Spleen (tissue), 11 donors: ENCODE results near the gene CCDC92. TPM values are rescaled to one million over a fixed set of nuclear protein-coding genes. Genes with fewer than 3 reads are reported as not detected.

Experiments
- DNase-seq: peaks from one replicate; pipeline ENCODE4 v3.0.0-alpha.2; 2020
- H3K27ac ChIP-seq, 8 donors: fragments of 200-600 bp; sonication (generic) in 7 of 8; 1 replicate in 4 of 8; 2 replicates in 4 of 8; pipeline versions ENCODE4 v1.5.0 to v1.8.0; 2016 to 2021; ENCODE audit warnings: inconsistent platforms in 4 of 8, mild to moderate bottlenecking in 4 of 8, moderate library complexity in 1 of 8
- H3K27me3 ChIP-seq, 7 donors: fragments of 200-600 bp; sonication (generic) in 6 of 7; replicated peaks in 1 of 7; 1 replicate in 4 of 7; 2 replicates in 3 of 7; pipeline versions ENCODE4 v1.5.0 to v1.8.0; 2016 to 2021; ENCODE audit warnings: inconsistent platforms in 3 of 7, mild to moderate bottlenecking in 1 of 7
- H3K36me3 ChIP-seq, 6 donors: fragments of 200-600 bp; sonication (generic) in 5 of 6; 1 replicate in 4 of 6; 2 replicates in 2 of 6; pipeline versions ENCODE4 v1.5.0 to v1.8.0; 2016 to 2021; ENCODE audit warnings: inconsistent platforms in 2 of 6
- H3K4me1 ChIP-seq, 6 donors: fragments of 200-600 bp; sonication (generic) in 5 of 6; 1 replicate in 3 of 6; 2 replicates in 3 of 6; pipeline versions ENCODE4 v1.5.0 to v1.8.0; 2016 to 2021; ENCODE audit warnings: inconsistent platforms in 3 of 6
- H3K4me3 ChIP-seq, 8 donors: fragments of 200-600 bp; sonication (generic) in 7 of 8; 1 replicate in 4 of 8; 2 replicates in 4 of 8; pipeline versions ENCODE4 v1.5.0 to v1.8.0; 2016 to 2021; ENCODE audit warnings: inconsistent platforms in 4 of 8, mild to moderate bottlenecking in 4 of 8, moderate library complexity in 2 of 8
- H3K9me3 ChIP-seq, 8 donors: fragments of 200-600 bp; sonication (generic) in 7 of 8; 1 replicate in 4 of 8; 2 replicates in 4 of 8; pipeline versions ENCODE4 v1.5.0 to v1.8.0; 2016 to 2021; ENCODE audit warnings: inconsistent platforms in 4 of 8
- CTCF ChIP-seq, 11 experiments: fragments of 200-600 bp in 7 of 11; fragments of 450-650 bp in 4 of 11; sonication (generic) in 4 of 11; IDR thresholded peaks in 8 of 11; conservative IDR thresholded peaks in 3 of 11; 1 replicate in 7 of 11; 2 replicates in 4 of 11; pipeline versions ENCODE4 v1.4.0 to v1.8.0; 2016 to 2021; ENCODE audit warnings: antibody characterized with exemption in 11 of 11, inconsistent platforms in 4 of 11, mild to moderate bottlenecking in 1 of 11
- POLR2A ChIP-seq, 3 donors: fragments of 450-650 bp; IDR thresholded peaks; one replicate each; pipeline ENCODE4 v1.5.1; 2017; ENCODE audit warnings: antibody characterized with exemption in 3 of 3, mild to moderate bottlenecking in 1 of 3
- POLR2AphosphoS5 ChIP-seq, 3 donors: sonication (generic); formaldehyde crosslinking; IDR thresholded peaks; one replicate each; pipeline ENCODE4 v1.5.1; 2017; ENCODE audit warnings: antibody characterized with exemption in 3 of 3
- WGBS, 5 donors: extraction: QIAGEN DNeasy Blood & Tissue Kit in 3 of 5; methylation state at CpG; one replicate each; pipeline versions ENCODE4 v1.1.5 to v1.1.7; 2013 to 2018; 5-methylcytosine and 5-hydroxymethylcytosine counted together
- intact Hi-C: fragments of 100-400 bp; cut with DNase I; formaldehyde crosslinking; loops from one replicate; pipeline ENCODE4 v1.15.0; 2023; ENCODE audit warnings: low total_unique reads
- polyA plus RNA-seq, 3 donors: library from polyadenylated mRNA; stranded (reverse); fragments of 200-250 nt; gene quantifications; one replicate each; pipeline ENCODE4 v1.2.1, GENCODE V29; 2013
- total RNA-seq, 7 donors: library from RNA; depleted of rRNA in 3 of 7; stranded (reverse); fragments of >200 nt in 3 of 7; fragmentation: NEBNext Ultra II Directional in 4 of 7; extraction: Animal tissue kit (Norgen Biotek cat#: 25700) in 4 of 7; gene quantifications; one replicate each; pipeline versions ENCODE4 v1.1.0 to v1.2.1, GENCODE V29; 2016 to 2021
- donor health status: healthy with polysubstance abuse.
- donor health status: DM: no; HTN: no; CAD: no; lungs with moderate emphysema.
- donor health status: DM: no; HTN: no; CAD: no.
- donor health status: Bipolar disorder and iron deficiency.
- donor health status: healthy.
- donor health status: DM: no; HTN: no; CAD: no.
- donor health status: DM: yes; HTN: yes; CAD: no.

The CCDC92 gene
- total and polyA plus RNA-seq, 10 donors = 16.0 to 36.7 (median 27.8) TPM

DNA sequence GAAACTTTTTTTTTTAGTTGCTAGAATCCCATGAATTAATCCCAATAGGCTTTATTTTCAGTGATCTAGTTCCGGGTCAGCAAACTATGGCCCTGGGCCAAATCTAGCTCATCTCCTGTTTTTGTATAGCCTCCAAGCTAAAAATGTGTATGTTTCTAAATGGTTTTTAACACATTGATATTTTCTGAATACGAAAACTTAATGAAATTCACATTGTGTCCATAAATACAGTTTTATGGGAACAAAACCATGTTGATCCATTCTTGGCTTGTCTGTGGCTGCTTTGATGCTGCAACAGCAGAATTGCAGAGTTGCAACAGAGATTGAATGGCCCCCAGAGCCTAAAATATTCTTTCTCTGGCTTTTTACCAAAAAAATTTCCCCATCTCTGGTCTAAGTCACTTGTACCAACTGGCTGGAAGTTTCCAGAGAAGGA is 47.9 kb upstream of the CCDC92 start:
- no peak for TF ChIP-seq POLR2A (IDR thresholded peaks at IDR 0.05)
- no peak for TF ChIP-seq POLR2AphosphoS5 (IDR thresholded peaks at IDR 0.05)

DNA sequence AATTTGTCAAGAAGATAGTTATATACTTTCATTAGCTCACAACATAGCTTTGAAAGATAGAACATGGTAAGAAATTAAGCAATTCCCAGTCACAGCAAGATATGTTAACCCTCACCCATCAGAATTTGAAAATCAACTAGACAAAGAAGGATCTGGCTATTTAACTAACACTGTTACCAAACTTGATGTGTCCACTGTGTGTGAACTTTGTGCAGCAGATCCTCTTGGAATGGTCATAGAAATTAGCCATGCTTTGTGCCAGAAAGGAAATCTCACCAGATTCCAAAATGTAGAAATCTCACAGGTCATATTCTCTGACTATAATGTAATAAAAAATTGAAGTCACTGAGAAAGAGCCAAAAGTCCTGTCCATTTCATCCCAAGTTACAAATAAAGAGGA is 46.5 kb upstream of the CCDC92 start:
- DNase-seq = no peak
- H3K4me1 ChIP-seq = no peaks in the 10 kb centered on the region
- H3K36me3 ChIP-seq = peaks cover 0 to 8% (median 0%) of the 10 kb centered on the region in 6 donors
- H3K4me3 ChIP-seq = no peak overlapping the region
- H3K27me3 ChIP-seq = no peaks in the 10 kb centered on the region
- H3K27ac ChIP-seq = no peak overlapping the region
- no peaks in the 10 kb centered on the region for H3K9me3 ChIP-seq
- intact Hi-C loops = no loop called here
- no peak for TF ChIP-seq CTCF (IDR thresholded peaks at IDR 0.05 in 8 of 11, conservative IDR thresholded peaks at IDR 0.05 in 3 of 11)
- TF ChIP-seq POLR2A (IDR thresholded peaks at IDR 0.05) = no peak
- no peak for TF ChIP-seq POLR2AphosphoS5 (IDR thresholded peaks at IDR 0.05)

More for the DNA sequence above, 47.9 kb upstream of the CCDC92 start:
- H3K27ac ChIP-seq = no peak overlapping the region
- H3K36me3 ChIP-seq = no peaks in the 10 kb centered on the region
- no peak for DNase-seq
- 79 to 93% (median 89%) methylated on average over 2 of the region's 2 CpGs for WGBS, 5 donors
- intact Hi-C loops = no loop called here
- H3K4me3 ChIP-seq = no peak overlapping the region
- no peaks in the 10 kb centered on the region for H3K9me3 ChIP-seq
- H3K4me1 ChIP-seq = no peaks in the 10 kb centered on the region
- H3K27me3 ChIP-seq = no peaks in the 10 kb centered on the region

DNA sequence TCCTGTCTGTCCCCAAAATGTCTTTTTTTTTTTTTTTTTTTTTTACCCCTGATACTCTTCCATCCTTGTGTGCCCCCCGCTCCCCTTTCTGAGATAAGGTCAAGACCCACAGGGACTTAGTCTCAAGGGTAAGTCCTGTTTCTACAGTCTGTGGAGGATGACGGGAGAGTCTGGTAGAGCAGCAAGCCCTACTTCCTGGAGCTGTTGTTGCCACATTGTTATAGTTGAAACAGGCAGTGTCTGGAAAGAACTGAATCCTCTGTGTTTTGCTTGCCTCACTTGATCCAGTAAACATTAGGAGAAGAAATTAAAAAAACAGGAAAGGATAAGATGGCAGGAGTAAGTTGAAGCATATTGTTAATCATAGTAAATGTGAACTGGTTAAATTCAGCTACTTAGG is 45.9 kb upstream of the CCDC92 start:
- 48 to 63% (median 56%) methylated on average over 2 of the region's 2 CpGs for WGBS, 5 donors
- Histone ChIP-seq H3K27me3 (no peaks in the 10 kb centered on the region), H3K9me3 (no peaks in the 10 kb centered on the region), H3K4me3 (no peak overlapping the region), H3K36me3 (peaks cover 0 to 13% (median 0%) of the 10 kb centered on the region in 6 donors), H3K27ac (no peak overlapping the region), H3K4me1 (no peaks in the 10 kb centered on the region)
- TF ChIP-seq POLR2AphosphoS5 (IDR thresholded peaks at IDR 0.05) (no peak), CTCF (IDR thresholded peaks at IDR 0.05 in 8 of 11, conservative IDR thresholded peaks at IDR 0.05 in 3 of 11) (no peak), POLR2A (IDR thresholded peaks at IDR 0.05) (no peak)
- intact Hi-C loops = no loop called here
- DNase-seq = no peak

DNA sequence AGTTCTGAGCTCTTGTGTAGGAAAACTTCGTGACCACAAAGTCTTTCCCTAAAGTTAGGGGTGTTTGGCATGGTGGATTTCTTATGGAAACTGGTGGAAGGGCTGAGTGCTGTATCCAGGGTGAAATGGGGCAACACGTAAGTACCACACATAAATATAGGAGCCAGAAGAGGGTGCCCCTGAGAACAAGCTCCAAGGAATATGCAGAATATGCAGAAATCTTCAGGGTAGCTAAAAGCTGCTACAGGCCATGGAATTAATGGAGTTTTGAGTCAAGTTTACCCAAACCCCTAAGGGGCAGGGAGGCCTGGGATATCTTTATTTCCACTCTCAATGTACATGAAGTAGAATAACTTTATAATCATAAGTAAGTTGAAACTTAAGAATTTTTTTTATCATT is 44.4 kb upstream of the CCDC92 start:
- Histone ChIP-seq H3K36me3 (peaks cover 3 to 28% (median 12%) of the 10 kb centered on the region in 6 donors), H3K4me3 (no peak overlapping the region), H3K4me1 (no peaks in the 10 kb centered on the region), H3K9me3 (no peaks in the 10 kb centered on the region), H3K27me3 (no peaks in the 10 kb centered on the region), H3K27ac (no peak overlapping the region)
- 89 to 96% (median 94%) methylated on average over 2 of the region's 2 CpGs for WGBS, 5 donors
- TF ChIP-seq CTCF (IDR thresholded peaks at IDR 0.05 in 8 of 11, conservative IDR thresholded peaks at IDR 0.05 in 3 of 11) (no peak), POLR2A (IDR thresholded peaks at IDR 0.05) (no peak), POLR2AphosphoS5 (IDR thresholded peaks at IDR 0.05) (no peak)
- no peak for DNase-seq
- intact Hi-C loops = no loop called here
